OCI-LY7 (cell line): ENCODE measurements around the gene APCDD1L.

Experiments
- EZH2phosphoT487 ChIP-seq: fragments of 200-600 bp; sonication (generic); IDR thresholded peaks from 2 replicates; pipeline ENCODE4 v1.6.1; 2018; ENCODE audit warnings: low read depth, borderline replicate concordance, mild to moderate bottlenecking, mixed run types, antibody characterized with exemption, low read length, moderate library complexity, mixed read lengths
- TF ChIP-seq, protein P1 (sequence below): fragments of 200-600 bp; sonication (generic); conservative IDR thresholded peaks from 2 replicates; pipeline ENCODE4 v1.5.1; 2014; ENCODE audit warnings: mild to moderate bottlenecking, antibody characterized with exemption, low read length, moderate library complexity, mixed read lengths

DNA sequence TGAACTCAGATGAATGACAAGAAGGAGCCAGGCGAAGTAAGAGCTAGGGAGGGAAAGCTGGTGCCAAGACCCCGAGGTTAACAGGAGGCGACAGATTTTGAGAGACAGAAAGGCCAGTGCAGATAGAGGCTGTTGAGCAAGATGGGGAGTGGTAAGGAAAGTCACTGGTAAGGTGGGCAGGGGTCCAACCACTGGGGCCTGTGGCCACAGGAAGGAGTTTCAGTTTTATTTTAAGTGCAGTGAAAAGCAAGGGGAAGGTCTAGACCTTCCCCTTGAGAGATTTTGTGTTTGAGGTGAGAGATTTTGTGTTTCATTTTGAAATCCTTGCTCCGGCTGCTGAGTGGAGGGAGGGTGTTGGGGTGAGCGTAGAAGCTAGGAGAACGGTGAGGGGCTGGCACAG, 41.8 kb upstream of the APCDD1L start:
- TF ChIP-seq, protein P1, sequence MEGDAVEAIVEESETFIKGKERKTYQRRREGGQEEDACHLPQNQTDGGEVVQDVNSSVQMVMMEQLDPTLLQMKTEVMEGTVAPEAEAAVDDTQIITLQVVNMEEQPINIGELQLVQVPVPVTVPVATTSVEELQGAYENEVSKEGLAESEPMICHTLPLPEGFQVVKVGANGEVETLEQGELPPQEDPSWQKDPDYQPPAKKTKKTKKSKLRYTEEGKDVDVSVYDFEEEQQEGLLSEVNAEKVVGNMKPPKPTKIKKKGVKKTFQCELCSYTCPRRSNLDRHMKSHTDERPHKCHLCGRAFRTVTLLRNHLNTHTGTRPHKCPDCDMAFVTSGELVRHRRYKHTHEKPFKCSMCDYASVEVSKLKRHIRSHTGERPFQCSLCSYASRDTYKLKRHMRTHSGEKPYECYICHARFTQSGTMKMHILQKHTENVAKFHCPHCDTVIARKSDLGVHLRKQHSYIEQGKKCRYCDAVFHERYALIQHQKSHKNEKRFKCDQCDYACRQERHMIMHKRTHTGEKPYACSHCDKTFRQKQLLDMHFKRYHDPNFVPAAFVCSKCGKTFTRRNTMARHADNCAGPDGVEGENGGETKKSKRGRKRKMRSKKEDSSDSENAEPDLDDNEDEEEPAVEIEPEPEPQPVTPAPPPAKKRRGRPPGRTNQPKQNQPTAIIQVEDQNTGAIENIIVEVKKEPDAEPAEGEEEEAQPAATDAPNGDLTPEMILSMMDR, result no peak
- TF ChIP-seq EZH2phosphoT487, result no peak
